IMR-90 (cell line): ENCODE data around the gene PRPF8. TPM values are rescaled to one million over a fixed set of nuclear protein-coding genes. Genes with fewer than 3 reads are reported as not detected.

Source experiments
- ATAC-seq: fragments of 200-7000 bp; cut with Tn5 transposase; 2 replicates; pipeline ENCODE4 v1.9.1; 2020; ENCODE audit warnings: low read depth, mild to moderate bottlenecking, moderate library complexity
- BruUV-seq: library from RNA; stranded (reverse); fragments of 400-500 nt; replicated peaks from 2 replicates; lab custom pipeline; 2021; lab: Mats Ljungman, UMichigan
- CTCF ChIA-PET: fragments of 300-600 bp; formaldehyde crosslinking; extraction: SDS; loops from one replicate; lab custom pipeline; 2021; ENCODE audit warnings: antibody characterized with exemption; lab: Yijun Ruan, JAX
- POLR2A ChIA-PET: fragments of 300-600 bp; sonication (Branson Sonifier 250); formaldehyde crosslinking; loops from one replicate; lab custom pipeline; 2022; ENCODE audit warnings: antibody characterized with exemption; ENCODE audit not compliant: unreplicated experiment; lab: Charles Lee
- DNase-seq: peaks from one replicate; pipeline ENCODE4 v3.0.0; 2013
- H2AFZ ChIP-seq: replicated peaks from 2 replicates; pipeline ENCODE3; 2013; ENCODE audit warnings: low read length, mild to moderate bottlenecking; ENCODE audit not compliant: poor library complexity
- H2AK5ac ChIP-seq: 2 replicates; pipeline ENCODE4 v1.6.1; 2013; ENCODE audit warnings: low read depth, low read length, inconsistent platforms
- H2AK9ac ChIP-seq: replicated peaks from 2 replicates; pipeline ENCODE3; 2013; ENCODE audit warnings: mild to moderate bottlenecking, low read depth, low read length, moderate library complexity; ENCODE audit not compliant: poor library complexity
- H2BK120ac ChIP-seq: 2 replicates; pipeline ENCODE4 v1.6.1; 2013; ENCODE audit warnings: low read depth, low read length, inconsistent platforms
- H2BK15ac ChIP-seq: 3 replicates; pipeline ENCODE4 v1.6.1; 2013; ENCODE audit warnings: low read depth, low read length, inconsistent platforms
- H2BK20ac ChIP-seq: 2 replicates; pipeline ENCODE4 v1.6.1; 2013; ENCODE audit warnings: low read depth, mild to moderate bottlenecking, inconsistent platforms, low read length, moderate library complexity
- H2BK5ac ChIP-seq: 2 replicates; pipeline ENCODE4 v1.6.1; 2013; ENCODE audit warnings: mild to moderate bottlenecking, low read depth, low read length, inconsistent platforms; ENCODE audit not compliant: poor library complexity, severe bottlenecking
- H3K14ac ChIP-seq: replicated peaks from 2 replicates; pipeline ENCODE4 v1.6.1; 2013; ENCODE audit warnings: low read depth, low read length, inconsistent platforms
- H3K18ac ChIP-seq: 2 replicates; pipeline ENCODE4 v1.6.1; 2013; ENCODE audit warnings: low read depth, low read length, control low read depth
- H3K23ac ChIP-seq: 2 replicates; pipeline ENCODE4 v1.6.1; 2013; ENCODE audit warnings: low read depth, low read length, inconsistent platforms
- H3K27ac ChIP-seq: 2 replicates; pipeline ENCODE4 v1.5.1; 2013; ENCODE audit warnings: mild to moderate bottlenecking, control low read depth, low read length; ENCODE audit not compliant: insufficient read depth
- H3K27me3 ChIP-seq: 2 replicates; pipeline ENCODE4 v1.6.1; 2013; ENCODE audit warnings: low read length; ENCODE audit not compliant: control insufficient read depth, insufficient read depth
- H3K36me3 ChIP-seq: 2 replicates; pipeline ENCODE4 v1.6.1; 2013; ENCODE audit warnings: low read length, mixed read lengths; ENCODE audit not compliant: control insufficient read depth, insufficient read depth
- H3K4ac ChIP-seq: 2 replicates; pipeline ENCODE4 v1.6.1; 2013; ENCODE audit warnings: low read depth, low read length, inconsistent platforms
- H3K4me1 ChIP-seq: 2 replicates; pipeline ENCODE4 v1.6.1; 2013; ENCODE audit warnings: low read length, mixed read lengths; ENCODE audit not compliant: control insufficient read depth, insufficient read depth
- H3K4me2 ChIP-seq: 2 replicates; pipeline ENCODE4 v1.6.1; 2013; ENCODE audit warnings: low read depth, mild to moderate bottlenecking, control low read depth, low read length, moderate library complexity
- H3K4me3 ChIP-seq: 2 replicates; pipeline ENCODE4 v1.5.1; 2013; ENCODE audit warnings: low read depth, mild to moderate bottlenecking, control low read depth, low read length, moderate library complexity; ENCODE audit not compliant: insufficient read depth
- H3K56ac ChIP-seq: 2 replicates; pipeline ENCODE4 v1.6.1; 2013; ENCODE audit warnings: low read length, inconsistent platforms; ENCODE audit not compliant: insufficient read depth; ENCODE audit errors: extremely low read depth
- H3K79me1 ChIP-seq, 2 experiments: 2 replicates each; pipeline ENCODE4 v1.6.1; 2013; ENCODE audit warnings: low read length in 2 of 2, inconsistent platforms in 1 of 2, low read depth in 1 of 2
- H3K9ac ChIP-seq: 2 replicates; pipeline ENCODE4 v1.6.1; 2013; ENCODE audit warnings: low read depth, low read length, control low read depth
- H3K9me1 ChIP-seq: 2 replicates; pipeline ENCODE4 v1.6.1; 2013; ENCODE audit warnings: low read length, inconsistent platforms; ENCODE audit not compliant: insufficient read depth
- H3K9me3 ChIP-seq: 2 replicates; pipeline ENCODE4 v1.6.1; 2013; ENCODE audit warnings: low read length; ENCODE audit not compliant: control insufficient read depth, insufficient read depth
- H4K20me1 ChIP-seq: 2 replicates; pipeline ENCODE4 v1.6.1; 2013; ENCODE audit warnings: low read length, inconsistent platforms; ENCODE audit not compliant: insufficient read depth
- H4K5ac ChIP-seq: 2 replicates; pipeline ENCODE4 v1.6.1; 2013; ENCODE audit warnings: mild to moderate bottlenecking, low read depth, low read length, control low read depth
- H4K8ac ChIP-seq, 2 experiments: 2 replicates each; pipeline ENCODE4 v1.6.1; 2013; ENCODE audit warnings: low read depth in 2 of 2, low read length in 2 of 2, control low read depth in 1 of 2, inconsistent platforms in 1 of 2
- H4K91ac ChIP-seq: 2 replicates; pipeline ENCODE4 v1.6.1; 2013; ENCODE audit warnings: low read depth, low read length, inconsistent platforms; ENCODE audit not compliant: insufficient read depth
- BHLHE40 ChIP-seq: fragments of 150-350 bp; IDR thresholded peaks from 2 replicates; pipeline ENCODE4 v1.6.1; 2016; ENCODE audit warnings: mild to moderate bottlenecking, low read depth, low read length
- CEBPB ChIP-seq: IDR thresholded peaks from 2 replicates; pipeline ENCODE4 v1.6.1; 2012; ENCODE audit warnings: low read depth, low read length, improper control_type of control experiment
- CHD1 ChIP-seq: IDR thresholded peaks from 2 replicates; pipeline ENCODE4 v1.6.1; 2012; ENCODE audit warnings: low read depth, low read length, improper control_type of control experiment
- ELK1 ChIP-seq: fragments of 150-350 bp; IDR thresholded peaks from 2 replicates; pipeline ENCODE4 v1.6.1; 2016; ENCODE audit warnings: low read depth, mild to moderate bottlenecking, low read length, moderate library complexity, borderline replicate concordance
- FOS ChIP-seq: fragments of 150-350 bp; IDR thresholded peaks from 2 replicates; pipeline ENCODE4 v1.6.1; 2016; ENCODE audit warnings: low read depth, low read length
- MAFK ChIP-seq: IDR thresholded peaks from 2 replicates; pipeline ENCODE4 v1.6.1; 2012; ENCODE audit warnings: low read depth, low read length, improper control_type of control experiment
- MAZ ChIP-seq: IDR thresholded peaks from 2 replicates; pipeline ENCODE4 v1.6.1; 2012; ENCODE audit warnings: low read depth, mild to moderate bottlenecking, low read length, improper control_type of control experiment, moderate library complexity, borderline replicate concordance
- MXI1 ChIP-seq: IDR thresholded peaks from 2 replicates; pipeline ENCODE4 v1.6.1; 2012; ENCODE audit warnings: low read depth, mild to moderate bottlenecking, low read length, moderate library complexity, borderline replicate concordance
- NFE2L2 ChIP-seq: fragments of 150-350 bp; IDR thresholded peaks from 2 replicates; pipeline ENCODE4 v1.6.1; 2016; ENCODE audit warnings: low read depth, mild to moderate bottlenecking, low read length
- POLR2A ChIP-seq: IDR thresholded peaks from 2 replicates; pipeline ENCODE4 v1.6.1; 2012; ENCODE audit warnings: mild to moderate bottlenecking, low read depth, low read length
- RAD21 ChIP-seq: IDR thresholded peaks from 2 replicates; pipeline ENCODE4 v1.6.1; 2012; ENCODE audit warnings: low read length, improper control_type of control experiment
- RCOR1 ChIP-seq: IDR thresholded peaks from 2 replicates; pipeline ENCODE4 v1.6.1; 2012; ENCODE audit warnings: mild to moderate bottlenecking, low read length, improper control_type of control experiment; ENCODE audit not compliant: insufficient replicate concordance
- RFX5 ChIP-seq: IDR thresholded peaks from 2 replicates; pipeline ENCODE4 v1.8.0; 2012; ENCODE audit warnings: low read depth, mild to moderate bottlenecking, low read length, moderate library complexity
- SMC3 ChIP-seq: fragments of 150-350 bp; IDR thresholded peaks from 2 replicates; pipeline ENCODE4 v1.6.1; 2016; ENCODE audit warnings: low read depth, mild to moderate bottlenecking, antibody characterized with exemption, low read length, moderate library complexity
- USF2 ChIP-seq: fragments of 150-350 bp; IDR thresholded peaks from 2 replicates; pipeline ENCODE4 v1.6.1; 2017; ENCODE audit warnings: mild to moderate bottlenecking, antibody characterized with exemption, low read length, low read depth
- WGBS, 2 experiments: methylation state at CpG; one replicate each; pipeline versions ENCODE4 v1.1.5 to v1.1.7; 2013; ENCODE audit warnings: missing lambda C conversion rate in 2 of 2; ENCODE audit not compliant: insufficient read length in 1 of 2; ENCODE audit errors: extremely low coverage in 2 of 2; 5-methylcytosine and 5-hydroxymethylcytosine counted together
- dilution Hi-C: fragments of 300-500 bp; cut with HindIII; formaldehyde crosslinking; loops from one replicate; pipeline ENCODE4 v1.14.3; 2018; ENCODE audit warnings: low sequenced_read_pairs; ENCODE audit not compliant: unreplicated experiment
- in situ Hi-C: fragments of 300-500 bp; cut with MboI; formaldehyde crosslinking; loops from 3 replicates; pipeline ENCODE4 v1.14.3; 2019; ENCODE audit warnings: low sequenced_read_pairs, inconsistent platforms, mixed read lengths
- intact Hi-C: fragments of 100-400 bp; cut with micrococcal nuclease; formaldehyde crosslinking; loops from 2 replicates; pipeline ENCODE4 v1.10.0; 2022
- polyA plus RNA-seq, 3 experiments: library from polyadenylated mRNA; depleted of rRNA; stranded (reverse); fragments of >200 nt; gene quantifications; 2 replicates each; pipeline ENCODE4 v1.2.3, GENCODE V29; 2012; ENCODE audit warnings: low replicate concordance in 1 of 3
- total RNA-seq: library from RNA; depleted of rRNA; stranded (reverse); fragments of >200 nt; gene quantifications from 2 replicates; pipeline ENCODE4 v1.2.3, GENCODE V29; 2012
- TF ChIP-seq, protein P1 (sequence below): conservative IDR thresholded peaks from 2 replicates; pipeline ENCODE4 v1.5.1; 2012; ENCODE audit warnings: mild to moderate bottlenecking, low read depth, low read length, improper control_type of control experiment

The PRPF8 gene
- total and polyA plus RNA-seq, 2 of the 4 experiments (the other 2 are of a cell fraction), result 141 to 160 TPM

GRCh38 chr17:1606352-1606985 lies 78.2 kb downstream of the PRPF8 start:
- H3K14ac ChIP-seq, result no peak overlapping the region
- H2BK5ac ChIP-seq, result no peak overlapping the region
- no peak overlapping the region for H3K23ac ChIP-seq
- no peak overlapping the region for H2BK15ac ChIP-seq
- no peak overlapping the region for H4K91ac ChIP-seq
- H2AK9ac ChIP-seq, result no peak overlapping the region
- no peak for DNase-seq
- TF ChIP-seq MAFK (no peak), CHD1 (no peak), FOS (no peak), POLR2A (no peak), BHLHE40 (no peak), RCOR1 (no peak), RAD21 (no peak), NFE2L2 (no peak), ELK1 (no peak), CEBPB (no peak), USF2 (no peak), SMC3 (no peak), MAZ (no peak), RFX5 (no peak), MXI1 (no peak)
- TF ChIP-seq, protein P1, sequence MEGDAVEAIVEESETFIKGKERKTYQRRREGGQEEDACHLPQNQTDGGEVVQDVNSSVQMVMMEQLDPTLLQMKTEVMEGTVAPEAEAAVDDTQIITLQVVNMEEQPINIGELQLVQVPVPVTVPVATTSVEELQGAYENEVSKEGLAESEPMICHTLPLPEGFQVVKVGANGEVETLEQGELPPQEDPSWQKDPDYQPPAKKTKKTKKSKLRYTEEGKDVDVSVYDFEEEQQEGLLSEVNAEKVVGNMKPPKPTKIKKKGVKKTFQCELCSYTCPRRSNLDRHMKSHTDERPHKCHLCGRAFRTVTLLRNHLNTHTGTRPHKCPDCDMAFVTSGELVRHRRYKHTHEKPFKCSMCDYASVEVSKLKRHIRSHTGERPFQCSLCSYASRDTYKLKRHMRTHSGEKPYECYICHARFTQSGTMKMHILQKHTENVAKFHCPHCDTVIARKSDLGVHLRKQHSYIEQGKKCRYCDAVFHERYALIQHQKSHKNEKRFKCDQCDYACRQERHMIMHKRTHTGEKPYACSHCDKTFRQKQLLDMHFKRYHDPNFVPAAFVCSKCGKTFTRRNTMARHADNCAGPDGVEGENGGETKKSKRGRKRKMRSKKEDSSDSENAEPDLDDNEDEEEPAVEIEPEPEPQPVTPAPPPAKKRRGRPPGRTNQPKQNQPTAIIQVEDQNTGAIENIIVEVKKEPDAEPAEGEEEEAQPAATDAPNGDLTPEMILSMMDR, result no peak
- H2BK20ac ChIP-seq, result no peak overlapping the region
- in situ Hi-C loops, result no loop called here
- no peaks in the 10 kb centered on the region for H3K36me3 ChIP-seq
- no peak overlapping the region for H3K4me3 ChIP-seq
- no peak overlapping the region for H3K4ac ChIP-seq
- no peaks in the 10 kb centered on the region; the same call in 1 of the 2 replicates for H4K20me1 ChIP-seq
- ChIA-PET CTCF (no interaction called here), POLR2A (no interaction called here)
- no peaks in the 10 kb centered on the region; the same call in 1 of the 2 replicates for H3K9me1 ChIP-seq
- H3K4me2 ChIP-seq, result no peak overlapping the region
- no peak overlapping the region for H4K5ac ChIP-seq
- H2BK120ac ChIP-seq, result no peak overlapping the region
- peaks cover 6% of the 10 kb centered on the region; the same call in 1 of the 2 replicates for H3K4me1 ChIP-seq
- intact Hi-C loops, result no loop called here
- H3K27me3 ChIP-seq, result no peaks in the 10 kb centered on the region
- H2AFZ ChIP-seq, result no peak overlapping the region
- no peak overlapping the region for H3K18ac ChIP-seq
- no peak overlapping the region for H3K27ac ChIP-seq
- no peak for ATAC-seq
- no TSS peak for BruUV-seq
- H4K8ac ChIP-seq, result no peak overlapping the region
- dilution Hi-C loops, result no loop called here
- WGBS, 2 experiments, result 81% methylated on average over 22 of the region's 26 CpGs; no CpG with 5 or more reads in 1 of the 2 experiments
- H3K9me3 ChIP-seq, result peaks cover 6% of the 10 kb centered on the region; the same call in 1 of the 2 replicates
- H3K9ac ChIP-seq, result no peak overlapping the region
- no peaks in the 10 kb centered on the region for H3K79me1 ChIP-seq
- no peak overlapping the region for H3K56ac ChIP-seq
- H2AK5ac ChIP-seq, result no peak overlapping the region
